Activated CD4-positive, CD25-positive, alpha-beta regulatory T cell treated with anti-CD3 and anti-CD28 coated beads, Interleukin-2, amount 50 U/mL, for 16 hours (primary cell): ENCODE measurements around the gene ARSB.
"Not testable (repeated sequence)": the region's sequence is repeated elsewhere in the genome, so short reads cannot be mapped to it uniquely, and the experiment has no call there.

Source experiments
- DNase-seq: peaks from one replicate; pipeline ENCODE4 v3.0.0-alpha.2; 2020; ENCODE audit warnings: low read depth, low spot score

The ARSB gene

DNA sequence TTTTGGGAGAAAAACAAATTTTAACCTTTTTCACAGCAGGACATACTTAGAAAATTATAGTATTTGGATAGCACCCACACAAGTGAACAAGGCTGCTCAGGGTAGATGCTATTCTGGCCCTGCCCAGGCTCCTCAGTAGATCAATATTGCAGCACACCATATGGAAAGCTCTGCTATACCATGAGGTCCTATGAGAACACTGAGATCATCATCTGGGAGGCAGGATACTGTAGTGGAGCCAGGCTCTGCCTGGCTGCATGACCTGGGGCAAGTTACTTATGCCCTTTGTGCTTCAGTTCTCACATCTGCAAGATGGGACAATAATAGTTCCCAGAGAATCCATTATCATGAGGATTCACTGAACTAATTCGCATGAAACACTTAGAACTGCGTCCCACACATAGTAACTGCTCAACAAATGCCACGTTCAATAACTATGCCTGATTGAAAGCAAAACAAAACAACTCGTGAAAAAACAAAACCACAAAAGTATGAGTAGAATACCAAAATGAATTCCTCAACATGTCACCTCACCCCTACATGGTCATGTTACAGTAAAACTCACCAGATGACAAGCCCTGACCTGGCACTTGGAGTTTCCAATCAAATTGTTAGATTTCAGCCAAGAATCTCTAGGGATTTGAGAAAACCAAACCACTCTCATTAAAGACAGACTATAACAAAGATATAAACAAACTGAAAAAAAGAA is 31.9 kb downstream of the ARSB start:
- DNase-seq: no peak

GRCh38 chr5:78930721-78931120 is 54.4 kb downstream of the ARSB start:
- no peak for DNase-seq

DNA sequence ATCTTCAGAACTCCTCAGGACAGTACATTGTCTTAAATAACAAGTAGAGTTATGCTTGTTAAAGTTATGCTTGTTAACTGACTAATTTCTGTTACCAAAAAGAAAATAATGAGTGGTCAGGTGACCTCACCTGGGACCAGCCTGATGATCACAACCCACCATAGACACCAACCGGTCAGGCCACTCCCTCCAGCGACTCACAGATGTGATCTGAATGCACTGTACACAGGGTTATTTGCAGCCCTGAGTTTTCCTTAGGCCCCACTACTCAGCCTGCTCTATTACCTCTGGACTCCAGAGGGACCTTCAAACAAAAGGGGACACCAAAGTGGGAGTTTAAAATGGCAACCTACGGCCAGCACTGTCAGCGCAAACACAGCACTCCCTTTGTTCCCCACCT is 55.3 kb downstream of the ARSB start:
- no peak for DNase-seq

GRCh38 chr5:78927657-78928282 is 57.3 kb downstream of the ARSB start:
- DNase-seq: no peak

DNA sequence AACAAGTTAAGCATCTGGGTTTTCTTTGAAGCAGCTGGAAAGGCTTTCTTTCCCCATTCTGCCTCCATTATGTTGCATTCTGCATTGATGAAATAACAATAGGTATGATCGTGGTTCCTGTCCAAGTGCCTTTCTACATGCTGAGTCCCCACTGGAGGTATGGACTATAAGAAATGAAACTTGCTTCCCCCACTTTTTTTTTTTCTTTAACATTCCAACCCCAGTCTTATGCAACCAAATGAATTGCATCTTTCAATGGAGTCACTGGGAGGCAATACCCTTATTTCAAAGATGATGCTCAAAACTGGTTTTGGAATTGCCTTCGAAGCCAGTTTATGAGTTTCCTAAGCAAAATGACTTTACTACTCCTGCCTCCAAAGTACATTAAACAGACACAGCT is 58.9 kb downstream of the ARSB start:
- no peak for DNase-seq

DNA sequence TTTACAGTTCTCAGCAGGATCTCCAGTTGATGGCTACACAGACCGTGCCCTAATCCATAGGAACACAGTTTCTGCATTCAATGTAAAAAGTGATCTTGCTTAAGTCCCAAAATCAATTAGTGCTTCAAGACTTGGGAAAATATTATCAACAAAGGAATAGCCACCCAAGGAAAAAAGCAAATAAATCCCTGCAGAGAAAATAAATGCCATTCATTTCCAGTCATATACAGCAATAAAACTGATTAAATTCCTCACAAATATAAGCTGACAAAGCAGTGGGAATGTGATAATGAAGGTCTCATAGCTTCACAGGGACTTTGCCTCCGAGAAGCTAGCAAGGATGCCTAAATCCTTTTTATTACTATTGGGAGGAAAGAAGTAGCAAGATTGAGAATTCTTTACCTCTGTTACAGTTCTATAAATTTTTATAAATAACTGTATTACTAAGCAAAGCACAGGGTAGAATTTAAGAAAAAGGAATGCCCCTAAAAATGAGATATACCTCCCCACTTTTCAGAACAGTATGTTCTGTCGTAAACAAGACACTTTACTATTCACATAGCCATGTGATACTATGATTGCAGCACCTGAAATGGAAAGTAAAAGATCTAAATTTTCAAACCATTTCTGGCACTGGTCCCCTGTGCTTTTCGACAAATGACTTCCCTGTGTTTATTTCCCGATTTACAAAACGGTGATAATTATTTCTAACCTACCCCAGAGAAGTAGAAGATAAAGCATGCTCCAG is 59.8 kb downstream of the ARSB start:
- no peak for DNase-seq

DNA sequence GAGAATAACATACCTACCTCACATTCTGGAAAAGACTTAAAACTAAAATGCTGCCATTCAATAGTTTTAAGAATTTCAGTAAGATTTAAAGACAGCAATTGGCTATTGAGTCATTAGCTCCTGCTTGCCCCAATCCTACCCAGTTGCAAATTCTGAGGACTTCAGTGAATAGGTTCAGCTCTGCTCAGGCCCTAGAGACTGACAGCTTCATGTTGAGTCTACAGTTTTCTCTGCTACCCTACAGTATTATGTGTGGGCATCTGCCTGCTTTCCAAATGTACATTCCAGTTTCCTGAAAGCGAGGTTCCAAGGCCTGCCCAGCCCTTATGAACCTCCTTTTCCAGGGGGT is 61.5 kb downstream of the ARSB start:
- DNase-seq: no peak

DNA sequence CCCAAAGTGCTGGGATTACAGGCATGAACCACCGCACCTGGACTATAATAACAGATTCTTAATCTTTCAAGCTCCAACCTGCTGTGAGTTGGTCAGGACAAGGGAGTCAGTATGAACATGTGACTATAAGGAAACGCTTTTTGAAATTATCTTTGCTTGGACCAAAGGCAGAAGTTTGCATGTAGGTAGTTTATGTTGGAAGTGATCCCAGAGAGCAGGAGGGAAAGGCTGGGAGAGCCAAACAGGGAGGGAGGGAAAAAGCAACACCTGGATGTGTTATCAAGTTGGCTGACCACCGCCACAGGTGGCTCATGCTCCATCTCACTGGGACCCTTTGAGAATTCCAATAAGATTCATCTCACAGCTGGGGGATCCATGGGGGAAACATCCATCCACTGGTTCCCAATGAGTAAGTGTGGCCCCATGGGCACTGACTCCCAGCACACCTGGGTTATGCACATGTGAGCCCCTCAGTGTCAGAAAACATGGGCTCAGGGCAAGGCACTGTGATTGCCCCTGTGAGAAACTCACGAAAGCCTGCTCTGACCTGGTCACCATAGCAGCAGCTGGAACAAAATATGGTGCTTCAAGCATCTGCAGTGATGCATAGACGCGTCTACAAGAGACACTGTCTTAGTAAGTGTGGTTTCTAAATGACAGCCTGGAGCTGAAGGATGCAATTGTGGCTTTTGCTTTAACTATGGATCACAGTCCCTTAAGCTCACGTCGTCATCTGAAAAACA is 62.1 kb downstream of the ARSB start:
- no peak for DNase-seq

DNA sequence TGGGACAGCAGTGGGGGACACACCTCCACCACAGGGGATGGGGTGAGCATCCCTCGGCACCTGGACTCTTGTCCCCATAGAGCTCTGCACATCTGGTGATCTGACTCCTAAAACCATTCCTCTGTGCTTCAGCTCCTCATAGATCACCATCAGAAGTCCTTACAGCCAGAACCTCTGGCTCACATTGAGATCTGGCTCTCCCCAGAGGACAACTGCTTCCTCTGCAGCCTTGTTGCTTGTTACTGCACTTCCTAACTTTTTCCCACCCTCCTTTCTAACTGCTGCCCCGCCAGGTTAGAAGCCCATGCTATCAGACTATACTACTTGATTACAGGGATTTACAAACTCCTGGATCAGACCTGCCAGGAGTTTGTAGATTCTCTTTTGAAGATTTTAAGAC is 64.5 kb downstream of the ARSB start:
- no peak for DNase-seq

GRCh38 chr5:78919796-78920195 is 65.3 kb downstream of the ARSB start:
- no peak for DNase-seq

DNA sequence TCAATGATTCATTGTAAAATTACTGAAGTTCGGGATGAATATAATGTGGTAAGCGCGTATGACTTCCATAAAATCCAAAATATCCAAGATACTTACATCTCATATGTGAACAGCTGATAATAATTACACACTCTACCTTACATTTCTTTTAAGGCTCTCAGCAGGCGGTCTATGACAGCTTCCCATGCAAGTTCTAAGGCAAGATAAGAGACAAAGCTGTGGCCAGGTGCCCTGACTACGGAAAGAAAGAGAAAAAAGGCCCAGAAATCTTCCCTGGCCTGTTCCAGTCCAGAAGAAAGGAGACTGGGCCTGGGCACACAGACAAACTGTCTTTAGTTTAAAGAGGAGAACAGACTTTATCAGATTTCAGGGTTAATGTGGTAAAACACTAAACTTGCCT is 69.1 kb downstream of the ARSB start:
- no peak for DNase-seq

DNA sequence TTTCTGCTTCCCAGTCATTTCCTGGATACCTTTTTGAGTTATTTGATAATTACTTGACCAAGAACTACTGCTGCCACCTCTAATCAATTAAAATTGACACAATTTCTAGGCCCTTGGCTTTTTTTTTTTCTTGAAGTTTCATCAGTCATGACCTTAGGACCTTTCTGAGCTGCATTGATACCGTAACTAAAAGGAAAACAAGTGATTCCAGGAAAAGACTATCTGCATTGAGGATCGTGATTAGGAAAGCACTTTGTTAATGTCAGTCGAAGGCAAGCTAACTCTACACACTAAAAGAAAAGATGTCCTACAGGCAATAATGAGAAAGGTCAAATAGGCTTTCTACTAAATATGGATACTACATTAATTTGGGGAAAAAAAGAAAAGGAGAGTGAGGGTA is 69.9 kb downstream of the ARSB start:
- DNase-seq: no peak

DNA sequence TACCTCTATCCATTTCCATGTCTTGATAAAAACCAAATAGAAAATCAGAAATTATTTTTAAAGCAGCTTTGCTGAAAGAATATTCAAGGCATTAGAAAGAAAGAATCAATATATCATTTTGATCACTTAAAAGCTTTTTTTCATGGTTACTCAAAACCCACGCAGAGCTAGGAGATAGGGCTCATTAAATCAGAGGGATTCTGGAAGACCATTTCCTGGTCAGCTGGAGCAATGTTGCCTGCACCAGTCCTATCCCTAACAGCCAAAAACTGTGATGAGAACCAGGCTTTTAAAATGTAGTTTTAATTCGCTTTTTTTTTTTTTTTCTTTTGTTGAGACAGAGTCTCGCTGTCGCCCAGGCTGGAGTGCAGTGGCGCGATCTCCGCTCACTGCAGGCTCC is 72.3 kb downstream of the ARSB start:
- DNase-seq: no peak

- no peak for DNase-seq
Observed at GRCh38 chr5:78912085-78912771, 72.9 kb downstream of the ARSB start.

DNA sequence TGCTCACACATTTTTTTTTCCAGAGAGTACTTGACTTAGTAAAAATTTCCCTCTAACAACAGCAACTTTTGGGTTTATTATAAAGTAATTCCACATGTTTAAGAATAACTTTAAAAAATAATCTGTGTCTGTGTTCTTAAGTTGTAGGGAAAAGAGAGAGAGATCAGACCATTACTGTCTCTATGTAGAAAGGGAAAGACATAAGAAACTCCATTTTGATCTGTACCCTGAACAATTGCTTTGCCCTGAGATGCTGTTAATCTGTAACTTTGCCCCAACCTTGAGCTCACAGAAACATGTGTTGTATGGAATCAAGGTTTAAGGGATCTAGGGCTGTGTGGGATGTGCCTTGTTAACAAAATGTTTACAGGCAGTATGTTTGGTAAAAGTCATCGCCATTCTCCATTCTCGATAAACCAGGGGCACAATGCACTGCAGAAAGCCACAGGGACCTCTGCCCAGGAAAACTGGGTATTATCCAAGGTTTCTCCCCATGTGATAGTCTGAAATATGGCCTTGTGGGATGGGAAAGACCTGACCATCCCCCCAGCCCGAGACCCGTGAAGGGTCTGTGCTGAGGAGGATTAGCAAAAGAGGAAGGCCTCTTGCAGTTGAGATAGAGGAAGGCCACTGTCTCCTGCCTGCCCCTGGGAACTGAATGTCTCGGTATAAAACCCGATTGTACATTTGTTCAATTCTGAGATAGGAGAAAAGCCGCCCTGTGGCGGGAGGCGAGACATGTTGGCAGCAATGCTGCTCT is 75.7 kb downstream of the ARSB start:
- not testable (repeated sequence) for DNase-seq

DNA sequence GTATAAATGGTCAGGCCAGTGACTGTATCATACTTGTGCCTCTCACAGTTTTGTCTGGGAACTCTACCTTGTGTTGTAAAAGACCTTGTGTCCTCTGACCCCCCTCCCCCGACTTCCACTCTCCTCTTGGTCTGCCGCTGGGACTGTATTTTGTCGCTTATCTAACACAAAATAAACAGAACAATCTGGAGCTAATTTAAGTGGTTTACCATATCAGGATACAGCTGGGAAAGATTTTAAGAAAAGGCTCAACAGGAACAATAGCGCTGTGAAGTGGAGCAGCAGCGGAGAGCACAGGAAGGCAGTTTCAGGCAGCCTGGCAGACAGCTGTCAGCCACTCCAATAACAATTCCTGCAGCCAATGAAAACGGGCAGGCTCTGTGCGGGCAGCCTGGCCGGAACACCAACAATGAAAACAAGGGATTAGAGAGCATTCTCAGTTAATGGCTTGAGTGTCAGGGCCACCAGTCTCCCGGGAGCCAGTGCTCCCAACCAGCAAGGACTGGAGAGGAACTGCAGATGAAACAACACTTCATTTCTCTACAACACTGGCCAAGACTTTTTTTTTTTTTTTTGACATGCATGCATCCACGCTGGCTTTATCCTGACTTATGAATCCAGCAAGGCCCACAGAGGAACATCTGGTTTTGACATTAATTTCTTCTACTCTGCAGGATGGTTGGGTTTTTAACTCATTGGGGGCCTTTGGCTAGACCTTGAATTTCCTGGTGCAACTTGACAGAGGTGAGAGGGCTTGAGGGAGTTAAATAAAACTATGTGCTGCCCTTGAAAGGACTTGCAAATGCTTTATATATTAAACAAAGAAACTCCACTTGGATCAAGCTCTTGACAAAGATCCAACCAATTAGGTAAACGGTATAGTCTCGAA is 76.7 kb downstream of the ARSB start:
- DNase-seq: no peak

GRCh38 chr5:78907255-78907891 is 77.7 kb downstream of the ARSB start:
- DNase-seq: no peak

- DNase-seq: no peak
Observed at GRCh38 chr5:78905084-78905938, 79.8 kb downstream of the ARSB start.

GRCh38 chr5:78903861-78904260 is 81.2 kb downstream of the ARSB start:
- DNase-seq: no peak
